Loucy (cell line): ENCODE results near the gene BICD1.

Experiments
- EZH2phosphoT487 ChIP-seq: fragments of 200-600 bp; IDR thresholded peaks from 2 replicates; pipeline ENCODE4 v1.6.1; 2018; ENCODE audit warnings: antibody characterized with exemption, mild to moderate bottlenecking, moderate library complexity, borderline replicate concordance
- TF ChIP-seq, protein P1 (sequence below): fragments of 200-600 bp; sonication (generic); conservative IDR thresholded peaks from 2 replicates; pipeline ENCODE4 v1.5.1; 2014; ENCODE audit warnings: mild to moderate bottlenecking, antibody characterized with exemption, low read length

DNA sequence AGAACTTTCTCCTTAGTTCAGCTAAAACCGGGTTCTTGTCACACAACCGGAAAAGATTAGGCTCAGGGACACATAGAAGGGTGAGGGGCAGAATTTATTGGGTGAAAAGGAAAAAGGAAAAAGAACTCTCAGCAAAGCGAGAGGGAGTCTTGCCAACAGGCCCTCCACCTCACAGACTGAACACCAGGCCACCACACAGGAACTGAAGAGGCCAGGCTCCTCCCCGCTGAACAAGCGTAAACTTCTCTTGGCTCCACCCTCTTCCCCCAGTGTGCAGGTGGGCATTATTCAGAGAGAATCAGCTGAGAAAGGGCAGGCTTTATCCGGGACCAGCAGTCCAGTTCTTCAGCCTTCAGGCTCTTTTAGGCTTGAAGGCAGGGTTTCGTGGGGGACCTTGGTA lies 167.1 kb downstream of the BICD1 start:
- TF ChIP-seq, protein P1, sequence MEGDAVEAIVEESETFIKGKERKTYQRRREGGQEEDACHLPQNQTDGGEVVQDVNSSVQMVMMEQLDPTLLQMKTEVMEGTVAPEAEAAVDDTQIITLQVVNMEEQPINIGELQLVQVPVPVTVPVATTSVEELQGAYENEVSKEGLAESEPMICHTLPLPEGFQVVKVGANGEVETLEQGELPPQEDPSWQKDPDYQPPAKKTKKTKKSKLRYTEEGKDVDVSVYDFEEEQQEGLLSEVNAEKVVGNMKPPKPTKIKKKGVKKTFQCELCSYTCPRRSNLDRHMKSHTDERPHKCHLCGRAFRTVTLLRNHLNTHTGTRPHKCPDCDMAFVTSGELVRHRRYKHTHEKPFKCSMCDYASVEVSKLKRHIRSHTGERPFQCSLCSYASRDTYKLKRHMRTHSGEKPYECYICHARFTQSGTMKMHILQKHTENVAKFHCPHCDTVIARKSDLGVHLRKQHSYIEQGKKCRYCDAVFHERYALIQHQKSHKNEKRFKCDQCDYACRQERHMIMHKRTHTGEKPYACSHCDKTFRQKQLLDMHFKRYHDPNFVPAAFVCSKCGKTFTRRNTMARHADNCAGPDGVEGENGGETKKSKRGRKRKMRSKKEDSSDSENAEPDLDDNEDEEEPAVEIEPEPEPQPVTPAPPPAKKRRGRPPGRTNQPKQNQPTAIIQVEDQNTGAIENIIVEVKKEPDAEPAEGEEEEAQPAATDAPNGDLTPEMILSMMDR: no peak
- no peak for TF ChIP-seq EZH2phosphoT487
